Lower leg skin (tissue), 4 donors: ENCODE measurements around the gene LACRT. TPM values are rescaled to one million over a fixed set of nuclear protein-coding genes. Genes with fewer than 3 reads are reported as not detected.
A peak's percentile ranks its signal among the peaks of the same experiment; 100 is the strongest.

ENCODE experiments used
- DNase-seq, 2 donors: peaks; one replicate each; pipeline ENCODE4 v3.0.0-alpha.2; 2019; ENCODE audit warnings: low spot score in 2 of 2
- H3K4me3 ChIP-seq: fragments of 200-600 bp; sonication (generic); 2 replicates; pipeline ENCODE4 v1.5.1; 2017; ENCODE audit warnings: mild to moderate bottlenecking, low read depth; ENCODE audit not compliant: poor library complexity, severe bottlenecking
- POLR2A ChIP-seq, 2 donors: fragments of 450-650 bp; IDR thresholded peaks; one replicate each; pipeline ENCODE4 v1.6.1; 2016 to 2017; ENCODE audit warnings: antibody characterized with exemption in 2 of 2, mild to moderate bottlenecking in 1 of 2, moderate library complexity in 1 of 2
- WGBS, 2 donors: methylation state at CpG; one replicate each; pipeline ENCODE4 v1.1.5; 2018; 5-methylcytosine and 5-hydroxymethylcytosine counted together
- intact Hi-C: fragments of 100-400 bp; cut with DNase I; formaldehyde crosslinking; loops from one replicate; pipeline ENCODE4 v1.15.0; 2023; ENCODE audit warnings: low total_unique reads
- total RNA-seq, 4 donors: library from RNA; depleted of rRNA; stranded (reverse); fragments of >200 nt; gene quantifications; one replicate each; pipeline ENCODE4 v1.1.0, GENCODE V29; 2016
- TF ChIP-seq, protein P1 (sequence below), 3 donors: fragments of 450-650 bp; IDR thresholded peaks; one replicate each; pipeline ENCODE4 v1.5.1; 2016; ENCODE audit warnings: antibody characterized with exemption in 3 of 3, mild to moderate bottlenecking in 3 of 3, moderate library complexity in 2 of 3

LACRT gene
- total RNA-seq, 4 donors from 2014 or later, result 0.68 TPM; not detected in 3

DNA sequence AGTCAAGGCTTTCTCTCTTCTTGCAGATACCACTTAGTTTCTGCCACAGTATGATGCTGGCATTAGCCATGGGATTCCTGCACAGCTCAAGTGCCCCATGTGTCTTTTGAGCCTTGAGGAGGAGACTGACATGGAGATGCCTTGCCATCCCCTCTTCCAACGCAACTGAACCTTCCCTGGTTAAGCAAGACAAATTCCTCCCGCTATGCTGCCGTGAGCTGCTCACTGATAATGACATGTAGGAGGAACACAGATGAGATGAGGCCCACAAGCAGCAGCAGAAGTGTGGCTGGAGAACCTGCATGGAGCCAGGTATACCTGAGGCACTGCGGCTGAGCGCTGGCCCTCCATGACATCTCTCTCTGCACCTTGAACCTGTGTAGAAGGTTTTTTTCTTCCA lies 30.8 kb downstream of the LACRT start:
- 87 to 92% methylated on average over 5 of the region's 5 CpGs for WGBS, 2 donors
- TF ChIP-seq, protein P1, sequence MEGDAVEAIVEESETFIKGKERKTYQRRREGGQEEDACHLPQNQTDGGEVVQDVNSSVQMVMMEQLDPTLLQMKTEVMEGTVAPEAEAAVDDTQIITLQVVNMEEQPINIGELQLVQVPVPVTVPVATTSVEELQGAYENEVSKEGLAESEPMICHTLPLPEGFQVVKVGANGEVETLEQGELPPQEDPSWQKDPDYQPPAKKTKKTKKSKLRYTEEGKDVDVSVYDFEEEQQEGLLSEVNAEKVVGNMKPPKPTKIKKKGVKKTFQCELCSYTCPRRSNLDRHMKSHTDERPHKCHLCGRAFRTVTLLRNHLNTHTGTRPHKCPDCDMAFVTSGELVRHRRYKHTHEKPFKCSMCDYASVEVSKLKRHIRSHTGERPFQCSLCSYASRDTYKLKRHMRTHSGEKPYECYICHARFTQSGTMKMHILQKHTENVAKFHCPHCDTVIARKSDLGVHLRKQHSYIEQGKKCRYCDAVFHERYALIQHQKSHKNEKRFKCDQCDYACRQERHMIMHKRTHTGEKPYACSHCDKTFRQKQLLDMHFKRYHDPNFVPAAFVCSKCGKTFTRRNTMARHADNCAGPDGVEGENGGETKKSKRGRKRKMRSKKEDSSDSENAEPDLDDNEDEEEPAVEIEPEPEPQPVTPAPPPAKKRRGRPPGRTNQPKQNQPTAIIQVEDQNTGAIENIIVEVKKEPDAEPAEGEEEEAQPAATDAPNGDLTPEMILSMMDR (IDR thresholded peaks at IDR 0.05), result no peak
- no peak for TF ChIP-seq POLR2A (IDR thresholded peaks at IDR 0.05)
- no peak overlapping the region for H3K4me3 ChIP-seq
- peak in 1 of 2 donors; percentile 46 for DNase-seq
- intact Hi-C loops, result no loop called here

- peak; percentile 45 to 90 for DNase-seq
- TF ChIP-seq, protein P1 (IDR thresholded peaks at IDR 0.05), result no peak
- TF ChIP-seq POLR2A (IDR thresholded peaks at IDR 0.05), result no peak
- 17 to 29% methylated on average over 8 of the region's 8 CpGs for WGBS, 2 donors
- intact Hi-C loops, result no loop called here
- no peak overlapping the region for H3K4me3 ChIP-seq
These were observed 31.4 kb downstream of the LACRT start for GRCh38 chr12:54603173-54603814.

- intact Hi-C loops, result no loop called here
- H3K4me3 ChIP-seq, result no peak overlapping the region
- TF ChIP-seq, protein P1 (IDR thresholded peaks at IDR 0.05), result no peak
- no peak for TF ChIP-seq POLR2A (IDR thresholded peaks at IDR 0.05)
- WGBS, 2 donors, result 43 to 45% methylated on average over 2 of the region's 2 CpGs
- DNase-seq, result no peak
These were observed 32.0 kb downstream of the LACRT start for GRCh38 chr12:54602661-54603060.

GRCh38 chr12:54601841-54602240 lies 32.9 kb downstream of the LACRT start:
- DNase-seq, result no peak
- TF ChIP-seq, protein P1 (IDR thresholded peaks at IDR 0.05), result no peak
- TF ChIP-seq POLR2A (IDR thresholded peaks at IDR 0.05), result no peak
- no peak overlapping the region for H3K4me3 ChIP-seq
- intact Hi-C loops, result no loop called here
- WGBS, 2 donors, result 58 to 62% methylated on average over 4 of the region's 4 CpGs

GRCh38 chr12:54598970-54599369 lies 35.7 kb downstream of the LACRT start:
- TF ChIP-seq, protein P1 (IDR thresholded peaks at IDR 0.05), result no peak
- TF ChIP-seq POLR2A (IDR thresholded peaks at IDR 0.05), result no peak
- WGBS, 2 donors, result 74 to 87% methylated on average over 5 of the region's 5 CpGs
- intact Hi-C loops, result no loop called here
- DNase-seq, result peak in 1 of 2 donors; percentile 39
- H3K4me3 ChIP-seq, result no peak overlapping the region

GRCh38 chr12:54596526-54596946 lies 38.2 kb downstream of the LACRT start:
- TF ChIP-seq, protein P1 (IDR thresholded peaks at IDR 0.05), result peak in 1 of 3 donors; percentile 19
- no peak for TF ChIP-seq POLR2A (IDR thresholded peaks at IDR 0.05)
- DNase-seq, result peak in 1 of 2 donors; percentile 34
- WGBS, 2 donors, result 12 to 20% methylated on average over 3 of the region's 3 CpGs
- intact Hi-C loops, result no loop called here
- H3K4me3 ChIP-seq, result no peak overlapping the region
